ENCODE data around the gene RFX2. TPM values are rescaled to one million over a fixed set of nuclear protein-coding genes. Genes with fewer than 3 reads are reported as not detected.

RFX2 gene
- total RNA-seq, 2 donors from 2014 or later = 21.7 to 30.3 TPM

DNA sequence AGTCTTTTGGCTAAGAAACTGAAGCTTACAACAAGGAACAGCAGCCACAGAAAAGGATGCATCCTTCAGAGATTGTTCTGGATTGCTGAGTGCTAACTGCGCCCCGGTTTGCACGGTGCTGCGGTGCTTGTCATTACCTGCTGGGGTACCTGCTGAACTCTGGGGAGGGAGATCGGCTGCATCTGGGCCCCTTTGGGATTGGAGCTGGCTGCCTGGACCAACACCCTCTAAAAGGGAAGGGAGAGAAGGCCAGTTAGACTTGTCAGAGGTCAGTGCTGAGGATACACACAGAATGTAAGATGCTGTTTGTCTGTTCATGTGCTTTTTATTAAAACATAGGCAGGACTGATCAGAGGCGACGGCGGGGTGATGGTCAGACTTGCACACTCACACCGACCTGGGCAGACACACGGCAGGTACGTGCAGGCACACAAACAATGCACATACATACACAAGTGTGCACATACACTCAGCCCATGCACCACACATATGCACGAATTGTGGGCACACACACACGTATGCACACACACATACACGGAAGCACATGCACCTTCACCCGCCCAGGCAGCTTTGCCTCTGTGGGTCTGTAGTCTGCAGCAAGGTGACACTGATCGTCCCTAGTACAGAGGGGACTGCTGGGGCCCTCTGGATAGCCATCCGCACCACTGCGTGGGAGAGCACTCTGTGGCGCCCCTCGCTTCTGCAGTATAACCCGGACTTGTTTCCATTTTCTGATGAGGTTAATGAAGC, 66.1 kb downstream of the RFX2 start:
- no peak for ATAC-seq (ENCODE audit: insufficient number of reproducible peaks, low FRiP score, low read depth)
- no peak for TF ChIP-seq CTCF (IDR thresholded peaks at IDR 0.05)
- H3K4me3 ChIP-seq = no peak overlapping the region
- no peaks in the 10 kb centered on the region for H3K27me3 ChIP-seq (replicated peaks; ENCODE audit: insufficient read depth)
- H3K4me1 ChIP-seq (ENCODE audit: control insufficient read depth in 1 of 2, low read depth in 2 of 2) = peaks cover 0 to 3% of the 10 kb centered on the region in 2 donors
- H3K27ac ChIP-seq = no peak overlapping the region
- no peak for DNase-seq (ENCODE audit: low spot score)
- no peaks in the 10 kb centered on the region for H3K9me3 ChIP-seq
- peaks cover 10% of the 10 kb centered on the region for H3K36me3 ChIP-seq

- no peak overlapping the region for H3K4me3 ChIP-seq
- H3K4me1 ChIP-seq (ENCODE audit: control insufficient read depth in 1 of 2, low read depth in 2 of 2) = no peaks in the 10 kb centered on the region
- H3K9me3 ChIP-seq = no peaks in the 10 kb centered on the region
- ATAC-seq (ENCODE audit: insufficient number of reproducible peaks, low FRiP score, low read depth) = no peak
- no peak for TF ChIP-seq CTCF (IDR thresholded peaks at IDR 0.05)
- H3K27ac ChIP-seq = no peak overlapping the region
- no peak for DNase-seq (ENCODE audit: low spot score)
- peaks cover 10% of the 10 kb centered on the region for H3K36me3 ChIP-seq
- no peaks in the 10 kb centered on the region for H3K27me3 ChIP-seq (replicated peaks; ENCODE audit: insufficient read depth)
Observed at GRCh38 chr19:6042776-6043726, 67.2 kb downstream of the RFX2 start.

- Histone ChIP-seq H3K36me3 (peaks cover 10% of the 10 kb centered on the region), H3K4me1 (ENCODE audit: control insufficient read depth in 1 of 2, low read depth in 2 of 2) (no peaks in the 10 kb centered on the region), H3K27me3 (replicated peaks; ENCODE audit: insufficient read depth) (no peaks in the 10 kb centered on the region), H3K9me3 (no peaks in the 10 kb centered on the region), H3K4me3 (no peak overlapping the region), H3K27ac (no peak overlapping the region)
- TF ChIP-seq CTCF (IDR thresholded peaks at IDR 0.05) = no peak
- DNase-seq (ENCODE audit: low spot score) (no peak), ATAC-seq (ENCODE audit: insufficient number of reproducible peaks, low FRiP score, low read depth) (no peak)
Observed at GRCh38 chr19:6041991-6042481, 68.3 kb downstream of the RFX2 start.

- no peak overlapping the region for H3K4me3 ChIP-seq
- no peaks in the 10 kb centered on the region for H3K4me1 ChIP-seq (ENCODE audit: control insufficient read depth in 1 of 2, low read depth in 2 of 2)
- no peak for TF ChIP-seq CTCF (IDR thresholded peaks at IDR 0.05)
- no peaks in the 10 kb centered on the region for H3K27me3 ChIP-seq (replicated peaks; ENCODE audit: insufficient read depth)
- no peak for ATAC-seq (ENCODE audit: insufficient number of reproducible peaks, low FRiP score, low read depth)
- DNase-seq (ENCODE audit: low spot score) = no peak
- H3K27ac ChIP-seq = no peak overlapping the region
- H3K36me3 ChIP-seq = peaks cover 10% of the 10 kb centered on the region
- H3K9me3 ChIP-seq = no peaks in the 10 kb centered on the region
Observed at GRCh38 chr19:6041071-6041470, 69.2 kb downstream of the RFX2 start.

Measured in thoracic aorta (tissue), 2 donors.